ENCODE results near the gene KCNJ16. TPM values are rescaled to one million over a fixed set of nuclear protein-coding genes. Genes with fewer than 3 reads are reported as not detected.

KCNJ16 gene
- total and polyA plus RNA-seq, 5 experiments from 2014 or later, result not detected

GRCh38 chr17:70157151-70157550, 82.1 kb downstream of the KCNJ16 start:
- Mint-ChIP-seq H3K4me1 (no peaks in the 10 kb centered on the region), H3K9me3 (no peaks in the 10 kb centered on the region), H3K4me3 (no peak overlapping the region), H3K27ac (no peak overlapping the region), H3K36me3 (no peaks in the 10 kb centered on the region), H3K27me3 (peaks cover 2 to 12% (median 5%) of the 10 kb centered on the region in 5 donors)
- DNase-seq (no peak), ATAC-seq (no peak)
- POLR2A ChIA-PET, result no interaction called here

GRCh38 chr17:70158180-70158579, 83.2 kb downstream of the KCNJ16 start:
- Mint-ChIP-seq H3K4me3 (no peak overlapping the region), H3K27ac (no peak overlapping the region), H3K4me1 (no peaks in the 10 kb centered on the region), H3K36me3 (no peaks in the 10 kb centered on the region), H3K27me3 (peaks cover 3 to 12% (median 5%) of the 10 kb centered on the region in 5 donors), H3K9me3 (no peaks in the 10 kb centered on the region)
- ATAC-seq, result no peak
- no peak for DNase-seq
- POLR2A ChIA-PET, result no interaction called here

- H3K27ac Mint-ChIP-seq, result no peak overlapping the region
- no peak overlapping the region for H3K4me3 Mint-ChIP-seq
- H3K4me1 Mint-ChIP-seq, result no peaks in the 10 kb centered on the region
- ATAC-seq, result no peak
- POLR2A ChIA-PET, result no interaction called here
- no peaks in the 10 kb centered on the region for H3K36me3 Mint-ChIP-seq
- H3K27me3 Mint-ChIP-seq, result peaks cover 4 to 12% (median 5%) of the 10 kb centered on the region in 5 donors
- DNase-seq, result no peak
- no peaks in the 10 kb centered on the region for H3K9me3 Mint-ChIP-seq
These were observed 83.6 kb downstream of the KCNJ16 start for GRCh38 chr17:70158591-70158990.

DNA sequence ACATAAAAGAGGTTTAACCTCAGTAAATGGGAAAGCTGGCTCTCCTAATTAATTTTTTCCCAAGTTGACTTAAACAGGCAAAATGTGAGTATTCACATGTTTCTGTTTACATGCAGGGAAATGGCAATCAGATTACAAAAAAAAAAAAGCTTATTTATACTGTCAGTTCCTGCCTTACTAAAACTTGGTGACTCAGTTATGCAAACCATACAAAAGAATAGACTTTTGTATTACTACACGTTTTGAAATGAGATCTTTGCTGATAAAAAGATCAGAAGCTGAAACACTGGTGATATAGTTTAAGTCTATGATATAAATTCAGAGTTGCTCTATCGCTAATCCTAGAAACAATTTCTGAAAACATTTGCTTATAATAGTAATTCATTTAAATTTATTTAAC, 85.0 kb downstream of the KCNJ16 start:
- ATAC-seq (no peak), DNase-seq (no peak)
- H3K36me3 Mint-ChIP-seq, result no peaks in the 10 kb centered on the region
- H3K27me3 Mint-ChIP-seq, result peaks cover 5 to 18% (median 7%) of the 10 kb centered on the region in 5 donors
- H3K27ac Mint-ChIP-seq, result no peak overlapping the region
- no peaks in the 10 kb centered on the region for H3K9me3 Mint-ChIP-seq
- POLR2A ChIA-PET, result no interaction called here
- no peak overlapping the region for H3K4me3 Mint-ChIP-seq
- no peaks in the 10 kb centered on the region for H3K4me1 Mint-ChIP-seq

DNA sequence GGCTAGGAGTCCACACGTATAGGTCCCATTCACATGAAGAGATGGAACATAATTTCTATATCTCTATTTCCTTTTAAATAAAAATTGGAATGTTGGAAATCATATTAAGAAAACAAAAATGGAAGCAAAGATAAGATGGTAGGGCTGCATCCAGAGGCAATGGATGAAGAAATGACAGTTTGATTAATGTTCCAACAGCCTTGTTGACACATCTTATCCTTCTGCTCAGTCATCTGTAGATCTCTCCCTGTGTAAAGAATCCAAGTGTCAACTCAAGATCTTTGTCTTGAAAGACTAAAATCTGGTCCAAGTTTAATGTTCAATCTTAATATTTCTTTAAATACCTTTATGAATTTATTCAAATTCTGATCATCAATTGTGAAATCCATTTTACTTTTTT, 86.5 kb downstream of the KCNJ16 start:
- H3K27ac Mint-ChIP-seq, result no peak overlapping the region
- POLR2A ChIA-PET, result no interaction called here
- H3K36me3 Mint-ChIP-seq, result no peaks in the 10 kb centered on the region
- H3K4me1 Mint-ChIP-seq, result no peaks in the 10 kb centered on the region
- ATAC-seq (no peak), DNase-seq (no peak)
- H3K27me3 Mint-ChIP-seq, result peaks cover 8 to 27% (median 11%) of the 10 kb centered on the region in 5 donors
- H3K4me3 Mint-ChIP-seq, result no peak overlapping the region
- no peaks in the 10 kb centered on the region for H3K9me3 Mint-ChIP-seq

DNA sequence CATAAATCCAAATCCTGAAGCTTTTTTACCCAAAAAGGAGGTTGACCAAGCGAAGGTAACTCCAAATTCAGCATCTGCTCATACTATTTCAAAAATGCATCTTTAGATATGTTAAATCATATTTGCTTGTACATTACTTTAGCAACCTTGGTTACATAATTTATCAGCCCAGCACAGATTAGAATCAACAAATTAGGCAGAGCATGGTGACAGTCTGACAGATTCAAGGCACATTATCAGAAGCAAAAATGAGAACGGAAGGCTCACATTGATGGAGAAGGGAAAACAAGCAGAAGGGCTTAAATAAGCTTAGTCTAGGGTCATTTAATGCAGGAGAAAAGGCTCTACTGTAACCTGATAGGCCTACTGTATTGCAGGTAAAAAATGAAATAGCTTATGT, 90.4 kb downstream of the KCNJ16 start:
- H3K36me3 Mint-ChIP-seq, result no peaks in the 10 kb centered on the region
- POLR2A ChIA-PET, result no interaction called here
- H3K27me3 Mint-ChIP-seq, result peaks cover 26 to 50% (median 38%) of the 10 kb centered on the region in 5 donors
- no peak overlapping the region for H3K4me3 Mint-ChIP-seq
- no peaks in the 10 kb centered on the region for H3K9me3 Mint-ChIP-seq
- H3K4me1 Mint-ChIP-seq, result peaks cover 10 to 19% (median 18%) of the 10 kb centered on the region in 4 donors
- ATAC-seq (no peak), DNase-seq (no peak)
- no peak overlapping the region for H3K27ac Mint-ChIP-seq

DNA sequence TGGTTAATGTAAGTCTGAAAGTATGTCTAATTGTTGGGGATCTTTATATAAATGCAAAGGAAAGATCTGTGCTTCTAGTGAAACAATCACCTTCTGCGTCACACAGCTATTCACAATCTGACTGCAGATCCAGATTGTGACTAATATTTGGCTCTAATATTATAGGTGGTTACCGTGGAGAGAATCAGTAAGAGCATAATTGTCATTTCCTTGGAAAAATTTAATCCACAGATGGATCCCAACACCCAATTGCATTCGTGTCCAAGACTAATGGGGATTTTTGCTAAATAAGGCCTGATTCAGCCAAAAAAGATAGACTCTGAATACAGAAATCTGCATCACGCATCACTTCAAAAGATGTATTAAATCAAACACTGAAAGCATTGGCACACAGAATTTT, 91.6 kb downstream of the KCNJ16 start:
- H3K4me1 Mint-ChIP-seq, result peaks cover 10 to 22% (median 18%) of the 10 kb centered on the region in 4 donors
- no peak overlapping the region for H3K4me3 Mint-ChIP-seq
- no peak for ATAC-seq
- peaks cover 29 to 62% (median 48%) of the 10 kb centered on the region in 5 donors for H3K27me3 Mint-ChIP-seq
- POLR2A ChIA-PET, result no interaction called here
- DNase-seq, result no peak
- H3K9me3 Mint-ChIP-seq, result no peaks in the 10 kb centered on the region
- H3K36me3 Mint-ChIP-seq, result no peaks in the 10 kb centered on the region
- H3K27ac Mint-ChIP-seq, result no peak overlapping the region

DNA sequence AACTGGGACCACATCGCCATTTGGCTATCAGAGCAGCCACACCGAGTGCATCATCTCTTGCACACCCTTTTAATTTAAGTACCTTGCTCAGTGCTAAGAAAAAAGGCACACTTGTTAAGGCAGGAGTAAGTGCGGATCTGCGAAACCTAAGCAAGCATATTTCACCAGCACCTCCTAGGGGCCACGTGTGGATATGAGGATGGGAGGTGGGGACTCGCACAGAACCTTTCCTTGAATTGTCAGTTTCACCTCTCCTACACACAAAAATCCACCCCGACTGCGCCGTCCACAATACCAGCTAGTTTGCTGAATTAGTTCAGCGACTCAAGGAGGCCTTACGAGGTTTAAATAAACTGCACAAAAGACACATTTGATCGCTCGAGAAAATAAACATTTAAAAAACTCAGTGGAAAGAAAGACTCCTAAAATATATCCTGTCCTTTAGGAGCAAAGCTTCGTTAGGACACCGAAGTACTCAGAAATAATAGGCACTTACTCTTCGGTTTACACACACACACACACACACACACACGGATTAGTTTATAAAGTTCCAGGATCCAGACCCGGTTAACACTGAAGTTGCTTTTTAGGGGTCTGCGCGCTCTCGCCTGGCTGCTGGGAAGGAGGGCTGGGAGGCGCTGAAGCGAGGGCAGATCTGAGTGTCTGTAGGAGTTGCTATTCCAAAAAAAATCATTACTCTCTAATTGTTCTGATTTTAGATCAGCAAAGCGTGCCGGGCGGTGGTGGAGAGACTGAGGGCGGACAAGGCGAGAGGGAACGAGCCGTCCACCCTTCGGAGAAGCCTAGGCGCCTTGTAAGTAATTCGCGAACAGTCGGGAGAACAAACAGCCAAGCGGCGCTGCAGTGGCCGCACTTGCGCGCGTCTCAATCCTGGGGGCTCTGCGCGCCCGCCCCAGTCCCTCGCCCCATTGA, 93.3 kb downstream of the KCNJ16 start:
- peaks cover 36 to 77% (median 59%) of the 10 kb centered on the region in 5 donors for H3K27me3 Mint-ChIP-seq
- peak overlapping the region; percentile 21 to 85 (median 70) for H3K4me3 Mint-ChIP-seq
- H3K27ac Mint-ChIP-seq, result peak overlapping the region in 1 of 10 donors; percentile 63
- ATAC-seq, result no peak
- peaks cover 0 to 2% (median 0%) of the 10 kb centered on the region in 9 donors for H3K9me3 Mint-ChIP-seq
- POLR2A ChIA-PET, result no interaction called here
- peaks cover 10 to 22% (median 18%) of the 10 kb centered on the region in 4 donors for H3K4me1 Mint-ChIP-seq
- DNase-seq, result no peak
- H3K36me3 Mint-ChIP-seq, result no peaks in the 10 kb centered on the region

DNA sequence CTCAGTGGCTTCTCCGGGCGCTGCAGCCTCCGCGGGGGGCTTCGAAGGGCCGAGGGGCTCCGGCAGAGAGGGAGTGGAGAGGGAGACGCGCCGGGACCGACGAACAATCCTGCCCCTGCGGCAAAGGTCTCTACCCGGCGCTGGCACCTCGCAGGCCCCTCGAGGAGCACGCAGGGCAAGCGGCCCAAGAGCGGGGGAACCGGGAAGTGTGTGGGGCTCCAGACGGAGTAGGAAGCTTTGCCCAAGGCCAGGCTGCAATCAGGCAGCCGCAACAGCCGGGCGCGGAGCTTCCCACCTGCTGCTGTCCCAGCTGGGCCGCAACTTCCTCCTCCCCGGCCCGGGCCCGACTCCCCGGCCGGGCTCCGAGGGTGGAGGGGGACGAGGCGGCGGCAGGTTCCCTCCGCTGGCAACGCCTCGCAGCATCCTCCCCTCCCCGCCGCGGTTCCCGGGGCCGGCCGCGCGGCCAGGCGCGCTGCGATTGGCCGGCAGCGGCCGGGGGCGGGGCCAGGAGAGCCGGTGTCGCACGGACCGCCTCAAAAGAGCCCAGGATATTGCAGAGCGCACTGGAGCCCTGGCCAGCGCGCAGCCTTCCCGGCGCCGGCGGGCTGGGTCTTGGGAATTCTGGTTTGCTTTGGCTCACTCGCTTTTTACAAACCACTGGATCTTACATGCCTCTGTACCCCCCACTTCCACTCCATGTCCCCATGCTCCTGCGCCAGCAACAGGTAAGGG, 94.1 kb downstream of the KCNJ16 start, which contains the start of gene KCNJ2:
Gene KCNJ2, plus strand, starts transcription at position 556 of the 732 bp plus-strand sequence. CDS start 5,508 bp downstream, outside the sequence.
- Mint-ChIP-seq H3K27me3 (peaks cover 38 to 77% (median 60%) of the 10 kb centered on the region in 5 donors), H3K4me1 (peaks cover 10 to 22% (median 18%) of the 10 kb centered on the region in 4 donors), H3K9me3 (peaks cover 0 to 2% (median 0%) of the 10 kb centered on the region in 9 donors), H3K36me3 (no peaks in the 10 kb centered on the region), H3K27ac (peak within 1 kb of the TSS in 1 of 10 donors; percentile 66), H3K4me3 (peak within 1 kb of the TSS; percentile 61 to 85 (median 70))
- POLR2A ChIA-PET, result no interaction called here
- DNase-seq, result peak in 4 of 10 donors; percentile 1 to 53 (median 6)
- peak; percentile 25 to 69 for ATAC-seq

DNA sequence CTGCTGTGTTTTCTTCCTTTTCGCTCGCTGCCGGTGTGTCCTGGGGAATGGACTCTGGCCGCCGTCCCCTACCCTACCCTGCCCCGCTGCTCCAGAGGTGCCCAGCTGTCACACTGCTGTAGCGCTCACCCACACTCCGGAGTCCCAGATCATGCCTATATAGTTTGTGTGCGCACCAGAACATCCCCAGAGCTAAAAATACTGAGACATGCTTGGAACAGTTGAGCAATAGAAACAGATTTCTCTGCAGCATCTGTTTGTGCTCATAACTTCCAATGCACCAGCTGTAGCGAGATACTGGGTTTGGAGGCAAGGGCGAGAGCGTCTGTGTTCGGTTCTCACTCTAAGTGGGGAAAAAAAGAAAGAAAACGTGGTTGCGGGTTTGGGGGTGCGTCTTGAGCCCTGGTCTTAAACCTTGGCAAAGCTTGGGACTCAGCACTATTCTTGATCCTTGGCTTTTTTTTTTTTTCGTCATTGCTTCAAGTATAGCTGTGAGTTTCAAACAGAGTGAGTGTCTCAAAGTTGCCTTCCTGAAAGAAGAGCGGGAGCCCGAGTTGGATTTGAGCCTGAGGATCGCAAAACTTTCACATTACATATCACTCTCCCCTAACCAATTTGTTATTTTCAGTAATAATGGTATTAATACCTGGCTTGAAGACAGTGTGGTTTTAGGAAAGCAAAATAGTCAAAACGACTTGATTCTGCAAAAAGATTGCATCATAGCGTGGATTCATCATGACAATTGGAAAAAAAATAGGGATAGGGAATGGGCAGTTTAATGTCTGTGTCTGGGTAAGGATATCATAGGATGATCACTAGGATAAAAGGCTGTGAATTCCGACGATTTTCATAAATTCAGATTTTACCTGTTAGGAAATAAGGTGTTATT, 94.9 kb downstream of the KCNJ16 start:
- no peak for DNase-seq
- peaks cover 10 to 22% (median 18%) of the 10 kb centered on the region in 4 donors for H3K4me1 Mint-ChIP-seq
- POLR2A ChIA-PET, result no interaction called here
- no peak for ATAC-seq
- H3K9me3 Mint-ChIP-seq, result peaks cover 0 to 3% (median 0%) of the 10 kb centered on the region in 9 donors
- H3K4me3 Mint-ChIP-seq, result peak overlapping the region; percentile 7 to 79 (median 60)
- peak overlapping the region in 1 of 10 donors; percentile 66 for H3K27ac Mint-ChIP-seq
- H3K36me3 Mint-ChIP-seq, result no peaks in the 10 kb centered on the region
- peaks cover 38 to 74% (median 59%) of the 10 kb centered on the region in 5 donors for H3K27me3 Mint-ChIP-seq

DNA sequence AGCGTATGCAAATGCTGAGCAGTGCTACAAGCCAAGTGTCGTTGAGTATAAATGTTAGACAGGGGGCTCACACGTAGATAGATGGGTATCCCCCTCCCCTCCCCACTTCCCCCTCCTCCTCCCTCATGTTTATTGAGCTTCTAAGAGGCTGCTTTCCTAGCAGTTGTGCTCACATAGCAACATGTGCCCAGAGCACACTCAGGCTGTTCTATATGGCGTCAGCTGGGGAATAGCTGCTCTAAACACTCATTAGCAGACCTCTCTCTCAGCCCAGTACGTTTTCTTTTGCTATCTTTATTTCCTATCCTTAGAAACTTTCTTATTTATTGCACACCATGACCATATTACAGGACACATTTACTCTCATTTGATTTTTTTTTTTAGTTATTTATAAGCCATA, 96.1 kb downstream of the KCNJ16 start:
- H3K4me1 Mint-ChIP-seq, result peaks cover 10 to 22% (median 18%) of the 10 kb centered on the region in 4 donors
- no peak for DNase-seq
- POLR2A ChIA-PET, result no interaction called here
- peak overlapping the region in 1 of 10 donors; percentile 53 for H3K4me3 Mint-ChIP-seq
- H3K27ac Mint-ChIP-seq, result no peak overlapping the region
- no peaks in the 10 kb centered on the region for H3K36me3 Mint-ChIP-seq
- H3K9me3 Mint-ChIP-seq, result peaks cover 0 to 3% (median 0%) of the 10 kb centered on the region in 9 donors
- peaks cover 37 to 67% (median 52%) of the 10 kb centered on the region in 5 donors for H3K27me3 Mint-ChIP-seq
- no peak for ATAC-seq

DNA sequence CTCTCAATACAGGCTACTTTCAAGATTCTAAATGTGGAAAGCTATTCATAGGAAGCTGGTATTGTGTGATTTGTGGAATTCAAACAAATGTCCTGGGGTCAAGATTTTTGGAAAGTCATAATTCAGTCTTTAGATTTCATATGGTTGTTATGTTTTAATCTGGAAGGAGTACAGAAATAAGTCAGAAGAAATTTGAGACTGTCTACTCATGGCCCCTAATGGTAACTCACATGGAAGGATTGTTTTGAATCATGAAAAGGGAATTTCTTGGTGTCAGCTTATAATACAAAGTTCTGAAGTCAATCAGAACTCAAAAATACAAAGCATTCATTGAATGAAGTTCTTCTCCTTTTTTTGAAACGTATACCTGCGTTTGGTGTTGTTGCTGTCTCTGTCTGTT, 97.4 kb downstream of the KCNJ16 start:
- Mint-ChIP-seq H3K4me3 (no peak overlapping the region), H3K27me3 (peaks cover 34 to 54% (median 44%) of the 10 kb centered on the region in 5 donors), H3K27ac (no peak overlapping the region), H3K4me1 (peaks cover 10 to 23% (median 18%) of the 10 kb centered on the region in 4 donors), H3K36me3 (no peaks in the 10 kb centered on the region), H3K9me3 (peaks cover 0 to 3% (median 0%) of the 10 kb centered on the region in 9 donors)
- ATAC-seq (no peak), DNase-seq (no peak)
- POLR2A ChIA-PET, result no interaction called here

All from naive thymus-derived CD8-positive, alpha-beta T cell (primary cell).